HG03066 (cell line): ENCODE measurements around the gene HINFP.
"Not testable (repeated sequence)": the region's sequence is repeated elsewhere in the genome, so short reads cannot be mapped to it uniquely, and the experiment has no call there.

ENCODE experiments used
- ATAC-seq: cut with Tn5 transposase; IDR thresholded peaks from one replicate; pipeline ENCODE4 v1.9.1; 2021; ENCODE audit warnings: low read depth; ENCODE audit not compliant: unreplicated experiment

Gene HINFP

GRCh38 chr11:119100246-119100970 is 21.0 kb upstream of the HINFP start:
- no peak for ATAC-seq

- ATAC-seq = peak; percentile 19
Measured at GRCh38 chr11:119100994-119101758, 20.2 kb upstream of the HINFP start.

GRCh38 chr11:119101759-119102423 is 19.5 kb upstream of the HINFP start, which contains the start of gene DPAGT1:
Gene DPAGT1, minus strand, starts transcription at chr11:119101853. Its CDS starts 198 bp downstream, at chr11:119101655.
- ATAC-seq = peak; percentile 72

GRCh38 chr11:119103161-119103664 is 18.2 kb upstream of the HINFP start:
- not testable (repeated sequence) for ATAC-seq

- ATAC-seq = no peak
Measured at GRCh38 chr11:119103793-119104192, 17.6 kb upstream of the HINFP start.

GRCh38 chr11:119106564-119107537 is 14.5 kb upstream of the HINFP start, which contains the start of gene C2CD2L:
Gene C2CD2L, plus strand, starts transcription at chr11:119107344. Its CDS starts 398 bp downstream, at chr11:119107742.
- peak; percentile 73 for ATAC-seq

- peak; percentile 26 for ATAC-seq
Measured at GRCh38 chr11:119107538-119108145, 13.7 kb upstream of the HINFP start.

GRCh38 chr11:119108146-119108856 is 13.1 kb upstream of the HINFP start:
- ATAC-seq = no peak

GRCh38 chr11:119108857-119109221 is 12.5 kb upstream of the HINFP start:
- ATAC-seq = no peak

- no peak for ATAC-seq
Measured at GRCh38 chr11:119109843-119110242, 11.5 kb upstream of the HINFP start.

GRCh38 chr11:119110439-119110838 is 10.9 kb upstream of the HINFP start:
- no peak for ATAC-seq

GRCh38 chr11:119111361-119111925 is 9.9 kb upstream of the HINFP start:
- ATAC-seq = no peak

- no peak for ATAC-seq
Measured at GRCh38 chr11:119112314-119113020, 8.9 kb upstream of the HINFP start.

GRCh38 chr11:119113716-119114115 is 7.7 kb upstream of the HINFP start:
- ATAC-seq = no peak

- ATAC-seq = no peak
Measured at GRCh38 chr11:119114351-119114750, 7.0 kb upstream of the HINFP start.

- no peak for ATAC-seq
Measured at GRCh38 chr11:119115484-119116234, 5.7 kb upstream of the HINFP start.

- ATAC-seq = no peak
Measured at GRCh38 chr11:119116235-119116594, 5.2 kb upstream of the HINFP start.
